Measurements from ENCODE around the gene ZBTB44.

The ZBTB44 gene

GRCh38 chr11:130330101-130330684, 15.5 kb upstream of the ZBTB44 start:
- Histone ChIP-seq H3K36me3 (ENCODE audit: insufficient read depth, low read length) (no peaks in the 10 kb centered on the region), H3F3A (ENCODE audit: insufficient read depth, low read length) (no peaks in the 10 kb centered on the region), H3K4me1 (ENCODE audit: insufficient read depth, low read length, severe bottlenecking) (no peaks in the 10 kb centered on the region), H3K27ac (ENCODE audit: low read depth, low read length, poor library complexity, severe bottlenecking) (no peak overlapping the region), H3K27me3 (ENCODE audit: insufficient read depth, low read length) (no peaks in the 10 kb centered on the region), H2AFZ (ENCODE audit: low read length) (no peak overlapping the region), H3K4me3 (ENCODE audit: low read depth, low read length, poor library complexity, severe bottlenecking) (no peak overlapping the region), H3K4me2 (ENCODE audit: low read length) (no peak overlapping the region), H3K9me2 (ENCODE audit: low read depth, low read length) (no peaks in the 10 kb centered on the region), H3K9ac (ENCODE audit: low read length) (no peak overlapping the region), H3K79me2 (ENCODE audit: insufficient read depth, low read length) (no peaks in the 10 kb centered on the region), H3K9me3 (ENCODE audit: low read length) (no peaks in the 10 kb centered on the region), H4K20me1 (ENCODE audit: insufficient read depth, low read length) (no peaks in the 10 kb centered on the region)
- TF ChIP-seq EZH2 (IDR thresholded peaks at IDR 0.05; ENCODE audit: borderline replicate concordance, low read length) (no peak), CTCF (IDR thresholded peaks at IDR 0.05; ENCODE audit: low read length) (no peak)

- TF ChIP-seq EZH2 (IDR thresholded peaks at IDR 0.05; ENCODE audit: borderline replicate concordance, low read length) (no peak), CTCF (IDR thresholded peaks at IDR 0.05; ENCODE audit: low read length) (no peak)
- H3K9me3 ChIP-seq (ENCODE audit: low read length): no peaks in the 10 kb centered on the region
- no peaks in the 10 kb centered on the region for H4K20me1 ChIP-seq (ENCODE audit: insufficient read depth, low read length)
Observed at GRCh38 chr11:130328420-130328819, 13.7 kb upstream of the ZBTB44 start.

DNA sequence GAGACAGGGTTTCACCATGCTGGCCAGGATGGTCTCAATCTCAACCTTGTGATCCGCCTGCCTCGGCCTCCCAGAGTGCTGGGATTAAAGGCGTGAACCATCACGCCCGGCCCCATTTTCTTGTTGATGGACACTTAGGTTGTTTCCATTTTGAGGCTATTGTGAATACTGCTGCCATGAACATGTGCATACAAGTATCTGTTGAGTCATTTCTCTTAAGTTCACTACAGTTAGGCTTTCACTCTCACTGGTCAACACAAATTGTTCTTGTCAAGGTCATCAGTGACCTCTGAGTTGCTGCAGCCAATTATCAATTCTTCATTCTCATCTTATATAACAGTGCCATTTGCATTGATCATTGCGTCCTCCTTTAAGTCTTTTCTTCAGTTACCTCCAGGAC, 13.0 kb upstream of the ZBTB44 start:
- Histone ChIP-seq H3K36me3 (ENCODE audit: insufficient read depth, low read length) (no peaks in the 10 kb centered on the region), H2AFZ (ENCODE audit: low read length) (no peak overlapping the region), H3K9me2 (ENCODE audit: low read depth, low read length) (no peaks in the 10 kb centered on the region), H3K9me3 (ENCODE audit: low read length) (no peaks in the 10 kb centered on the region), H3K27ac (ENCODE audit: low read depth, low read length, poor library complexity, severe bottlenecking) (no peak overlapping the region), H3F3A (ENCODE audit: insufficient read depth, low read length) (no peaks in the 10 kb centered on the region), H3K4me2 (ENCODE audit: low read length) (no peak overlapping the region), H3K4me3 (ENCODE audit: low read depth, low read length, poor library complexity, severe bottlenecking) (no peak overlapping the region), H3K9ac (ENCODE audit: low read length) (no peak overlapping the region), H4K20me1 (ENCODE audit: insufficient read depth, low read length) (no peaks in the 10 kb centered on the region), H3K79me2 (ENCODE audit: insufficient read depth, low read length) (no peaks in the 10 kb centered on the region), H3K4me1 (ENCODE audit: insufficient read depth, low read length, severe bottlenecking) (no peaks in the 10 kb centered on the region), H3K27me3 (ENCODE audit: insufficient read depth, low read length) (no peaks in the 10 kb centered on the region)
- TF ChIP-seq CTCF (IDR thresholded peaks at IDR 0.05; ENCODE audit: low read length): no peak
- TF ChIP-seq EZH2 (IDR thresholded peaks at IDR 0.05; ENCODE audit: borderline replicate concordance, low read length): no peak

More at GRCh38 chr11:130328420-130328819, 13.7 kb upstream of the ZBTB44 start:
- Histone ChIP-seq H3F3A (ENCODE audit: insufficient read depth, low read length) (no peaks in the 10 kb centered on the region), H2AFZ (ENCODE audit: low read length) (no peak overlapping the region), H3K4me1 (ENCODE audit: insufficient read depth, low read length, severe bottlenecking) (no peaks in the 10 kb centered on the region), H3K9ac (ENCODE audit: low read length) (no peak overlapping the region), H3K4me3 (ENCODE audit: low read depth, low read length, poor library complexity, severe bottlenecking) (no peak overlapping the region), H3K36me3 (ENCODE audit: insufficient read depth, low read length) (no peaks in the 10 kb centered on the region), H3K79me2 (ENCODE audit: insufficient read depth, low read length) (no peaks in the 10 kb centered on the region), H3K27ac (ENCODE audit: low read depth, low read length, poor library complexity, severe bottlenecking) (no peak overlapping the region), H3K4me2 (ENCODE audit: low read length) (no peak overlapping the region), H3K9me2 (ENCODE audit: low read depth, low read length) (no peaks in the 10 kb centered on the region), H3K27me3 (ENCODE audit: insufficient read depth, low read length) (no peaks in the 10 kb centered on the region)
